HG03469 (cell line): ENCODE results near the gene LRRN3.

Source experiments
- ATAC-seq: cut with Tn5 transposase; IDR thresholded peaks from one replicate; pipeline ENCODE4 v1.9.1; 2021; ENCODE audit warnings: mild to moderate bottlenecking, moderate library complexity, moderate number of reproducible peaks; ENCODE audit not compliant: unreplicated experiment

Gene LRRN3

GRCh38 chr7:111159426-111159825, 68.5 kb downstream of the LRRN3 start:
- ATAC-seq = no peak

GRCh38 chr7:111160297-111160696, 69.4 kb downstream of the LRRN3 start:
- ATAC-seq = no peak

GRCh38 chr7:111162692-111163091, 71.8 kb downstream of the LRRN3 start:
- ATAC-seq = no peak

GRCh38 chr7:111164442-111164841, 73.5 kb downstream of the LRRN3 start:
- no peak for ATAC-seq

GRCh38 chr7:111168182-111168581, 77.3 kb downstream of the LRRN3 start:
- ATAC-seq = no peak

- no peak for ATAC-seq
These were observed 81.8 kb downstream of the LRRN3 start for GRCh38 chr7:111172564-111173257.

- ATAC-seq = no peak
These were observed 82.6 kb downstream of the LRRN3 start for GRCh38 chr7:111173528-111173927.

- ATAC-seq = no peak
These were observed 83.1 kb downstream of the LRRN3 start for GRCh38 chr7:111173990-111174389.

GRCh38 chr7:111174510-111174909, 83.6 kb downstream of the LRRN3 start:
- ATAC-seq = no peak
